Measurements from ENCODE around the gene SLC10A1.
"Not testable (repeated sequence)": the region's sequence is repeated elsewhere in the genome, so short reads cannot be mapped to it uniquely, and the experiment has no call there.

Gene SLC10A1

DNA sequence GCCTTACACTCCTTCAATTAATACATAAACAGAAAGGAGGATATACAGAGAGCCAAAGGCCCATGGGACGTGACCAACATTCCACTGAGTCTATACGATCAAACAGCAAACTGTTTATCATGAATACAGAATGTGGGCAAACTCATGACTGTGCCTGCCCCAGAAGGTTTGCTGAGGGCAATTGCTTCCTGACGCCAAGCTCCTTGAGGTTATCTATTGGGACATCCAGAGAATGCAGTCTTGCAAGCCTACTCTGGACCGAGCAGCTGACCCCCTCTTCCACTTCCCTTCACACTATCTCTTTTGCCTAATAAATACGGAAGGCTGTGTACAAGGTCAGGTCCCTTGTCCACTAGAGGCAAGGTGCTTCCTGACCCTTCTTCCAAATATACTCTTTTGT, 18.5 kb upstream of the SLC10A1 start:
- no peak overlapping the region for H3K4me3 Mint-ChIP-seq
- no peak for DNase-seq

GRCh38 chr14:69814397-69814796, 17.4 kb upstream of the SLC10A1 start:
- H3K4me1 Mint-ChIP-seq = peaks cover 5% of the 10 kb centered on the region
- H3K4me3 Mint-ChIP-seq = no peak overlapping the region
- no peak overlapping the region for H3K27ac Mint-ChIP-seq
- no peak for DNase-seq
- H3K9me3 Mint-ChIP-seq = no peaks in the 10 kb centered on the region
- H3K27me3 Mint-ChIP-seq = no peaks in the 10 kb centered on the region
- ATAC-seq = no peak

More for the DNA sequence above, 18.5 kb upstream of the SLC10A1 start:
- Mint-ChIP-seq H3K27ac (no peak overlapping the region), H3K9me3 (no peaks in the 10 kb centered on the region), H3K4me1 (peaks cover 5% of the 10 kb centered on the region), H3K27me3 (no peaks in the 10 kb centered on the region)
- no peak for ATAC-seq

GRCh38 chr14:69813346-69813745, 16.3 kb upstream of the SLC10A1 start:
- H3K27ac Mint-ChIP-seq, H3K4me3 Mint-ChIP-seq, DNase-seq, ATAC-seq, H3K9me3 Mint-ChIP-seq, H3K4me1 Mint-ChIP-seq, H3K27me3 Mint-ChIP-seq: not testable (repeated sequence)

DNA sequence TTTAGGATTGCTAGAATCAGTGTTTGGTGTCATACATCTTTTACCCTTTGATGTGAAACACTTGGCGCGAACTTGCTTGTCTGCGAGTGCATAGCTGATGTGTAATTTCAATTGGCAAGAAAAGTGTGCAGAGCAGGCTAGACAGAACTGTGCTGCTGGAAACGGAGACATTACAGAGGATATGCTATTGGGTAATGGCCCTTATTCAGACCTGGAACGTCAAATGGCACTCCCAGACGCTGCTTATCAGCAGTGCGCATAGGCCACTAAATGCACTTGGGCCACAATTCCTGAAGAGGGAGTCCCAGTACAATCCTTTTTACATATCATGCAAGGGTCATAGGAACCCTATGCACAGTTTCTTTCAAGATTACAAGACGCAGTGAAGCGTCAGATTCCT, 15.7 kb upstream of the SLC10A1 start:
- H3K27me3 Mint-ChIP-seq = no peaks in the 10 kb centered on the region
- H3K4me3 Mint-ChIP-seq = no peak overlapping the region
- no peak for ATAC-seq
- no peaks in the 10 kb centered on the region for H3K9me3 Mint-ChIP-seq
- H3K27ac Mint-ChIP-seq = no peak overlapping the region
- no peak for DNase-seq
- H3K4me1 Mint-ChIP-seq = no peaks in the 10 kb centered on the region

GRCh38 chr14:69811868-69812252, 14.8 kb upstream of the SLC10A1 start:
- no peak overlapping the region for H3K27ac Mint-ChIP-seq
- ATAC-seq (no peak), DNase-seq (no peak)
- no peaks in the 10 kb centered on the region for H3K4me1 Mint-ChIP-seq
- no peak overlapping the region for H3K4me3 Mint-ChIP-seq
- H3K27me3 Mint-ChIP-seq = no peaks in the 10 kb centered on the region
- H3K9me3 Mint-ChIP-seq = no peaks in the 10 kb centered on the region

DNA sequence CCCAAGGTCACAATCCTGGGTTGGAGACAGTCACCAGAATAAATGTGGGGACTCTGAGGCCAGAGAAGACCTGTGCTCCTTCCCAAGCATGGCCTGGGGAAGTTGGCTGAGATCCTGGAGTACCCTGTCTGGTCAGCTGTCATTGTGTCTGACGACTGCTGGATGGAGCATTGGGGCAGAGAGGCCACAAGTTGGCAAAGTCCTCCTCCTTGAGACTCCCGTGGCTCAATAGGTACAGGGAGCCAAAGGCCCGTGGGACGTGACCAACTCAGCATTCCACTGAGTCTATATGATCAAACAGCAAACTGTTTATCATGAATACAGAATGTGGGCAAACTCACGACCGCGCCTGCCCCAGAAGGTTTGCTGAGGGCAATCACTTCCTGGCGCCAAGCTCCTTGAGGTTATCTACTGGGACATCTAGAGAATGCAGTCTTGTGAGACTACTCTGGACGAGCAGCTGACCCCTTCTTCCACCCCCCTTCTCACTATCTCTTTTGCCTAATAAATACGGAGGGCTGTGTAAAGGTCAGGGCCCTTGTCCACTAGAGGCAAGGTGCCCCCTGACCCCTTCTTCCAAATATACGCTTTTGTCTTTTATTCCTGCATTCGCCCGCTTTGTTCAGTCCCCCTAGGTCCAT, 14.3 kb upstream of the SLC10A1 start:
- no peak overlapping the region for H3K4me3 Mint-ChIP-seq
- H3K9me3 Mint-ChIP-seq = no peaks in the 10 kb centered on the region
- no peaks in the 10 kb centered on the region for H3K4me1 Mint-ChIP-seq
- no peaks in the 10 kb centered on the region for H3K27me3 Mint-ChIP-seq
- ATAC-seq = no peak
- DNase-seq = no peak
- no peak overlapping the region for H3K27ac Mint-ChIP-seq

DNA sequence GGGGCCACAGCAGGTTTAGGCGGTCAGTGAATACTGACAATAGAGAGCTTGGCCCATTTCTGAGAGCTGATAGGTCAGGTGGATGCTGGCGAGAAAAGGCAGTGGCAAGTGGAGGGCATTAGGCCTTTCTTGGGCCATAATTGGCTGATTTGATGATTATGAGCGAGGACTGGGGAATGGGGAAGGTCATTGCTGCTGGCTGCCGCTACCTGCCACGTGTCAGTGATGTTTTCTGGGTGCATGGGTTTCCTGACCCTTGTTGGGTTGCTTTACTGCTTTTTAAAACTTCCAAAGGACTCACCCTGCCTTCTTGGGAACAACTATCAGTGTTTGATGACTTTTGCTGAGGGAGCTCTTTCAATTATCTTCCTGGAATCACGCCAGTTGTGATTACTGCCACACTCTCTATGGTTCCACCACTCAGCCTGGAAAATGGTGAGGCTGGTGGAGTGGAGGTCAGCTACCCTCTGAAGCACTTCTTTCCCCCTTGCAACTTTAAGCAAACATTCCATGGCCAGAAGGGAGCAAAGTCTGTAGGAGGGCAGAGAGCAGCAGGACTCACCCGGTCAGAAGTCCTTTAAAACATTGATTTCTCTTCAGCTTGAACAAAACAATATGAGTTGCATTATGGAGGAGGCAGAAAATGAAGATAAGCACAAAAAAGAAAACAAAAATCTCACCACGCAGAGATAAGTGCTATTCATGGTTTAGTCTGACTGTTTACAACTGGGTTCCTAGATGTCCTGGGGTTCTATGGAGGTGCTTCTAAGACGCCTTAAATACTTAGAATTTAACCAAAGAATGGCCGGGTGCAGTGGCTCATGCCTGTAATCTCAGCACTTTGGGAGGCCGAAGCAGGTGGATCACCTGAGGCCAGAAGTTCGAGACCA, 12.1 kb upstream of the SLC10A1 start:
- ATAC-seq (no peak), DNase-seq (no peak)
- Mint-ChIP-seq H3K4me1 (no peaks in the 10 kb centered on the region), H3K27ac (no peak overlapping the region), H3K9me3 (no peaks in the 10 kb centered on the region), H3K27me3 (no peaks in the 10 kb centered on the region), H3K4me3 (no peak overlapping the region)

DNA sequence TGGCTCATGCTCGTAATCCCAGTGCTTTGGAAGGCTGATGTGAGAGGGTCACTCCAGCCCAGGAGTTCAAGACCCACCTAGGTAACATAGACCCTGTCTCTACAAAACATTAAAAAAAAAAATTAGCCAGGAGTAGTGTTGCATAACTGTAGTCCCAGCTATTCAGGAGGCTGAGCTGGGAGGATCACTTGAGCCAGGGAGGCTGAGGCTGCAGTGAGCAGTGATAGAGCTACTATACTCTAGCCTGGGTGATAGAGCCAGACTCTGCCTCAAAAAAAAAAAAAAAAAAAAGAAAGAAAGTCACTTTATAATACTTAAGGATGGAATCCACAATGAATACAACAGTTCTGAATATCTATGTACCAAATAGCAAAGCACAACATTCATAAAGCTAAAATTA, 10.2 kb upstream of the SLC10A1 start:
- DNase-seq (no peak), ATAC-seq (no peak)
- Mint-ChIP-seq H3K4me3 (no peak overlapping the region), H3K27me3 (no peaks in the 10 kb centered on the region), H3K9me3 (no peaks in the 10 kb centered on the region), H3K27ac (no peak overlapping the region), H3K4me1 (no peaks in the 10 kb centered on the region)

- H3K4me3 Mint-ChIP-seq = no peak overlapping the region
- ATAC-seq (no peak), DNase-seq (no peak)
- H3K27ac Mint-ChIP-seq = no peak overlapping the region
- no peaks in the 10 kb centered on the region for H3K4me1 Mint-ChIP-seq
- no peaks in the 10 kb centered on the region for H3K9me3 Mint-ChIP-seq
- peaks cover 4% of the 10 kb centered on the region for H3K27me3 Mint-ChIP-seq
These were observed 7.9 kb upstream of the SLC10A1 start for GRCh38 chr14:69804902-69805301.

DNA sequence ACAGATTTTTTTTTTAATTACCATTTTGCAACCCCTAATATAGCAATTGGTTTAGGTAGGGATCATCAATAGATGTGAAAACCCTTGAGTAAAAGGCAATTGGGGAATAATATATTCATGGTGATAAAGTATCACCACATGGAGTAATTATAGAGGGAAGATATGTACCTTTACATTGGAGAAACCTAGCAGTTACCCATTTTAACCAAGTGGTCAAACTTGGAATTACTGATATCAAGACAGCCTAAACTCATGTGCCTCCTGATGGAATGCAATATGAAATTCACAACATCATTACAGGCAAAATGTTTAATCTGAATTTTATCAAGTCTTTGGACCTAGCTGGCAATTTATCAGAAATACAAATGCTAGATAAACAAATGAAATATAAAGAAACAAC, 6.7 kb upstream of the SLC10A1 start:
- H3K9me3 Mint-ChIP-seq = no peaks in the 10 kb centered on the region
- H3K4me1 Mint-ChIP-seq = no peaks in the 10 kb centered on the region
- H3K27me3 Mint-ChIP-seq = peaks cover 9% of the 10 kb centered on the region
- no peak for DNase-seq
- H3K4me3 Mint-ChIP-seq = no peak overlapping the region
- no peak for ATAC-seq
- no peak overlapping the region for H3K27ac Mint-ChIP-seq

- Mint-ChIP-seq H3K27me3 (peaks cover 9% of the 10 kb centered on the region), H3K27ac (no peak overlapping the region), H3K9me3 (no peaks in the 10 kb centered on the region), H3K4me1 (no peaks in the 10 kb centered on the region), H3K4me3 (no peak overlapping the region)
- no peak for DNase-seq
- no peak for ATAC-seq
These were observed 1.3 kb upstream of the SLC10A1 start for GRCh38 chr14:69798339-69798735.

DNA sequence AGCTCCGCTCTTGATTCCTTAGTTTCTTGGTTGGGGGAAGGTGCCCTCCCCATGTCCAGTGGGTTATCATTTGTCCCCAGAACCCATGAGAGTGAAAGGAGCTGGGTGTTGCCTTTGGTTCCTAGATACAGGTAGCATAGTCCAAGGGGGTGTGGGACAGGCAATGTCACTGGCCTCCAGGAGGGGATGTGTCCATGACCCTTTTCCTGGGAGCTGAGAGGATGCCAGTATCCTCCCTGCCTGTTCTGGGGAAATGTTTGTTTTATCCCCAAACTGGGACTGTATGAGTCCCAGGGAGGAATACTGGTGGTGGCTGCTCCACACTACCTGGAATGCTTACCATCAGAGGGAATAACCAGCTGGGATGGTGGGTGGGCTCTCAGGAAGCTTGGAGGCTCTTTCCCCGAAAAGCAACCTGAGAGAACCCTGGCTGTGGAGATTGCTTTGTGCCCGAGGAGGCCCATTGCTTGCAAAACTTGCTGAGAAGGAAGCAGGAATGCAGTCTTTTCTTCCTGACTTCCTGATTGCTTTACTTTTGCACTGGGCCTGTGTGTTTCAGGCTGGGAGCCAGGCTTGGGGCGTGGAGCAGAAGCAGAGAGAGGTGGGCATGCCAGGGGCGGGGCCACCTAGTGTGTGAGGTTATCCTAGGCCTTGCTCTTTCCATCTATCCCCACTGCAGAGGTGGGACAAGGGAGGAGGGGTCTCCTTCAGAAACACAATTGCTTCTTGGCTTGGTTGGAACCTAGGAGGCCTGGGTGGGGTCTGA, 715 bp upstream of the SLC10A1 start:
- no peak for DNase-seq
- Mint-ChIP-seq H3K27me3 (peaks cover 9% of the 10 kb centered on the region), H3K4me3 (no peak overlapping the region), H3K4me1 (no peaks in the 10 kb centered on the region), H3K27ac (peak overlapping the region in 1 of 2 donors; percentile 21), H3K9me3 (no peaks in the 10 kb centered on the region)
- ATAC-seq = no peak

GRCh38 chr14:69795691-69796090, 1.4 kb downstream of the SLC10A1 start:
- no peak overlapping the region for H3K27ac Mint-ChIP-seq
- DNase-seq (no peak), ATAC-seq (no peak)
- no peak overlapping the region for H3K4me3 Mint-ChIP-seq
- no peaks in the 10 kb centered on the region for H3K9me3 Mint-ChIP-seq
- H3K4me1 Mint-ChIP-seq = no peaks in the 10 kb centered on the region
- peaks cover 9% of the 10 kb centered on the region for H3K27me3 Mint-ChIP-seq

- Mint-ChIP-seq H3K9me3 (no peaks in the 10 kb centered on the region), H3K4me1 (no peaks in the 10 kb centered on the region), H3K27me3 (peaks cover 4% of the 10 kb centered on the region), H3K4me3 (no peak overlapping the region), H3K27ac (no peak overlapping the region)
- ATAC-seq (no peak), DNase-seq (no peak)
These were observed 2.2 kb downstream of the SLC10A1 start for GRCh38 chr14:69794791-69795190.

DNA sequence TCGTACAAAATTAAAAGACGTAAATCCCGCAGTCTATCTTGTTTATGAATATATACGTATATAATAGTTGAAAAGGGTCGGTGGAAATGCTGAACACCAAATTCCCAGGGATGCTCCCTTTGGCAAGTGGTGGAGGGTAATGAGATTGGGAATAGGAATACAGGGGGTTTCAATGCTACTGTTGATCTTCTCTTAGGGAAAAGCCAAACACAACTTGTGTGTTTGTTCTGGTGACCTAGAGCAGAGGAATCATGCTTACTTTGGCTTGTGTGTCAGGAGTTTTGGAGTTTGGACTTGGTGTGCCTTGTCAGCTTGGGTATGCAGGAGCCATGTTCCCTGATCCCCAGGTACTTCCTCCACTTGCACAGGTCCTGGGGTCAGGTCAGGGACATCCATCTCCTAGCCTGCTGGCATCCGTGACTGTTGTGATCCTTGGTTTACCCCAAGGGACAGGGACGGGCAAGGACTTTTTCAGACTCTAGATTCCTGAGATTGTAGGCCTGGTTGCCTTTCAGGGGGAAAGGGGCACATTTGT, 4.1 kb downstream of the SLC10A1 start:
- H3K9me3 Mint-ChIP-seq = no peaks in the 10 kb centered on the region
- H3K27me3 Mint-ChIP-seq = no peaks in the 10 kb centered on the region
- no peak for DNase-seq
- no peak overlapping the region for H3K4me3 Mint-ChIP-seq
- peak overlapping the region in 1 of 2 donors; percentile 26 for H3K27ac Mint-ChIP-seq
- H3K4me1 Mint-ChIP-seq = no peaks in the 10 kb centered on the region
- no peak for ATAC-seq
